DMS79 (cell line): ENCODE data around the gene TNRC18.

ENCODE experiments used
- DNase-seq: peaks from one replicate; lab custom pipeline; 2025; lab: John Stamatoyannopoulos, UW

Gene TNRC18

GRCh38 chr7:5450549-5451327 lies 27.1 kb upstream of the TNRC18 start:
- no peak for DNase-seq

GRCh38 chr7:5448378-5449037 lies 24.9 kb upstream of the TNRC18 start:
- no peak for DNase-seq

GRCh38 chr7:5445981-5446594 lies 22.5 kb upstream of the TNRC18 start:
- DNase-seq, result no peak

- no peak for DNase-seq
Measured at GRCh38 chr7:5443678-5444077, 20.0 kb upstream of the TNRC18 start.

- DNase-seq, result no peak
Measured at GRCh38 chr7:5442757-5443305, 19.2 kb upstream of the TNRC18 start.

- no peak for DNase-seq
Measured at GRCh38 chr7:5441840-5442503, 18.3 kb upstream of the TNRC18 start.

- DNase-seq, result no peak
Measured at GRCh38 chr7:5439572-5440496, 16.2 kb upstream of the TNRC18 start.

- no peak for DNase-seq
Measured at GRCh38 chr7:5439209-5439571, 15.6 kb upstream of the TNRC18 start.

GRCh38 chr7:5437987-5438386 lies 14.4 kb upstream of the TNRC18 start:
- no peak for DNase-seq

- no peak for DNase-seq
Measured at GRCh38 chr7:5437348-5437892, 13.8 kb upstream of the TNRC18 start.

GRCh38 chr7:5436003-5436678 lies 12.5 kb upstream of the TNRC18 start:
- no peak for DNase-seq

- no peak for DNase-seq
Measured at GRCh38 chr7:5435291-5436002, 11.8 kb upstream of the TNRC18 start.

GRCh38 chr7:5433181-5433580 lies 9.5 kb upstream of the TNRC18 start:
- DNase-seq, result no peak

GRCh38 chr7:5432691-5433090 lies 9.1 kb upstream of the TNRC18 start:
- DNase-seq, result no peak

- DNase-seq, result no peak
Measured at GRCh38 chr7:5431560-5432015, 8.0 kb upstream of the TNRC18 start.

- DNase-seq, result no peak
Measured at GRCh38 chr7:5430612-5430947, 6.9 kb upstream of the TNRC18 start.

- peak; percentile 49 for DNase-seq
Measured at GRCh38 chr7:5429857-5430611, 6.4 kb upstream of the TNRC18 start.

- DNase-seq, result peak; percentile 49
Measured at GRCh38 chr7:5429253-5429856, 5.7 kb upstream of the TNRC18 start.
